ENCODE measurements around the gene CHMP5. TPM values are rescaled to one million over a fixed set of nuclear protein-coding genes. Genes with fewer than 3 reads are reported as not detected.

The CHMP5 gene
- total RNA-seq, 2 experiments from 2014 or later = 31.2 to 50.1 TPM

DNA sequence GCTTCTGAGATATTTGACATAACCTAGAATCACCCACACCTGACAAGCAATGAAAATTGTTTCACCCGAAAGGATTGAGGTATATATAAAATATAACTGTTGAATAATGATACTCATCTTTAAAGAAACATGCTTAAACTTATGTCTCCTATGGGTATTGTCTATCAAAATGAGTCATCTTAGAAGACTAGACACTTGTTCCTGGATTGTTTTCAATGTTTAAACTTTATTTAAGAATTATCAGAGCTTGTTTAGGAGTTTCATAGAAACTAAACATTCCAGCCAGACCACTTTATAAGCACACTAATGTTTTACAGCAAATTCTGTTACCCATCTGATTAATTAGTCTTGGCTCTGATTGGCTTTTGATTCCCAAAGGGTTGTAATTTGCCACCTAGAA, 45.1 kb downstream of the CHMP5 start:
- ChIA-PET POLR2A (interaction anchor here (0.5 to 0.6 kb wide), 2 partner anchors 43 to 503 kb away, joined by 3 to 6 read pairs; no protein-coding TSS in a partner anchor), CTCF (ENCODE audit: unreplicated experiment) (no interaction called here)
- DNase-seq (ENCODE audit: low spot score) = no peak
- Histone ChIP-seq H4K20me1 (ENCODE audit: insufficient read depth, low read length) (no peaks in the 10 kb centered on the region), H3K4me3 (ENCODE audit: low read depth, low read length, poor library complexity, severe bottlenecking) (no peak overlapping the region), H3K79me2 (ENCODE audit: insufficient read depth, low read depth, low read length) (no peaks in the 10 kb centered on the region), H3K27ac (ENCODE audit: low read depth, low read length, poor library complexity, severe bottlenecking) (no peak overlapping the region), H3K4me1 (ENCODE audit: insufficient read depth, low read length, poor library complexity, severe bottlenecking) (no peaks in the 10 kb centered on the region), H3K4me2 (ENCODE audit: low read length) (no peak overlapping the region), H3K9me2 (ENCODE audit: insufficient read depth, low read length) (no peaks in the 10 kb centered on the region), H2AFZ (ENCODE audit: low read length) (no peak overlapping the region), H3K36me3 (ENCODE audit: insufficient read depth, low read length) (peaks cover 100% of the 10 kb centered on the region), H3K9me3 (ENCODE audit: low read length) (no peaks in the 10 kb centered on the region)
- TF ChIP-seq CTCF (conservative IDR thresholded peaks at IDR 0.05; ENCODE audit: low read length) = no peak
- TF ChIP-seq EZH2phosphoT487 (IDR thresholded peaks at IDR 0.05; ENCODE audit: borderline replicate concordance, low read depth, low read length) = no peak
- intact Hi-C loops (cut with micrococcal nuclease; ENCODE audit: unreplicated experiment) = no loop called here
- no TSS peak for BruUV-seq (replicated peaks)

- no peak for DNase-seq (ENCODE audit: low spot score)
- Histone ChIP-seq H3K4me2 (ENCODE audit: low read length) (no peak overlapping the region), H3K9me3 (ENCODE audit: low read length) (no peaks in the 10 kb centered on the region), H3K4me1 (ENCODE audit: insufficient read depth, low read length, poor library complexity, severe bottlenecking) (no peaks in the 10 kb centered on the region), H3K36me3 (ENCODE audit: insufficient read depth, low read length) (peaks cover 100% of the 10 kb centered on the region), H4K20me1 (ENCODE audit: insufficient read depth, low read length) (no peaks in the 10 kb centered on the region), H2AFZ (ENCODE audit: low read length) (no peak overlapping the region), H3K27ac (ENCODE audit: low read depth, low read length, poor library complexity, severe bottlenecking) (no peak overlapping the region), H3K79me2 (ENCODE audit: insufficient read depth, low read depth, low read length) (no peaks in the 10 kb centered on the region), H3K9me2 (ENCODE audit: insufficient read depth, low read length) (no peaks in the 10 kb centered on the region), H3K4me3 (ENCODE audit: low read depth, low read length, poor library complexity, severe bottlenecking) (no peak overlapping the region)
- ChIA-PET POLR2A (no interaction called here), CTCF (ENCODE audit: unreplicated experiment) (no interaction called here)
- intact Hi-C loops (cut with micrococcal nuclease; ENCODE audit: unreplicated experiment) = no loop called here
- TF ChIP-seq EZH2phosphoT487 (IDR thresholded peaks at IDR 0.05; ENCODE audit: borderline replicate concordance, low read depth, low read length) = no peak
- TF ChIP-seq CTCF (conservative IDR thresholded peaks at IDR 0.05; ENCODE audit: low read length) = no peak
- BruUV-seq (replicated peaks) = no TSS peak
These were observed 45.9 kb downstream of the CHMP5 start for GRCh38 chr9:33310748-33311147.

- no peaks in the 10 kb centered on the region for H4K20me1 ChIP-seq (ENCODE audit: insufficient read depth, low read length)
- no peaks in the 10 kb centered on the region for H3K9me3 ChIP-seq (ENCODE audit: low read length)
- ChIA-PET POLR2A (no interaction called here), CTCF (ENCODE audit: unreplicated experiment) (no interaction called here)
- no peak overlapping the region for H3K27ac ChIP-seq (ENCODE audit: low read depth, low read length, poor library complexity, severe bottlenecking)
- no peak overlapping the region for H3K4me2 ChIP-seq (ENCODE audit: low read length)
- H3K36me3 ChIP-seq (ENCODE audit: insufficient read depth, low read length) = peaks cover 100% of the 10 kb centered on the region
- H3K4me3 ChIP-seq (ENCODE audit: low read depth, low read length, poor library complexity, severe bottlenecking) = no peak overlapping the region
- no peak overlapping the region for H2AFZ ChIP-seq (ENCODE audit: low read length)
- no peak for TF ChIP-seq EZH2phosphoT487 (IDR thresholded peaks at IDR 0.05; ENCODE audit: borderline replicate concordance, low read depth, low read length)
- TF ChIP-seq CTCF (conservative IDR thresholded peaks at IDR 0.05; ENCODE audit: low read length) = no peak
- DNase-seq (ENCODE audit: low spot score) = no peak
- no peaks in the 10 kb centered on the region for H3K4me1 ChIP-seq (ENCODE audit: insufficient read depth, low read length, poor library complexity, severe bottlenecking)
- BruUV-seq (replicated peaks) = no TSS peak
- no peaks in the 10 kb centered on the region for H3K79me2 ChIP-seq (ENCODE audit: insufficient read depth, low read depth, low read length)
- intact Hi-C loops (cut with micrococcal nuclease; ENCODE audit: unreplicated experiment) = no loop called here
- no peaks in the 10 kb centered on the region for H3K9me2 ChIP-seq (ENCODE audit: insufficient read depth, low read length)
These were observed 47.1 kb downstream of the CHMP5 start for GRCh38 chr9:33311953-33312352.
